Panc1 (cell line): ENCODE results near the gene PLXNC1. TPM values are rescaled to one million over a fixed set of nuclear protein-coding genes. Genes with fewer than 3 reads are reported as not detected.

Experiments used
- ATAC-seq: fragments of 200-7000 bp; cut with Tn5 transposase; 2 replicates; pipeline ENCODE4 v1.9.1; 2020; ENCODE audit warnings: mild to moderate bottlenecking, moderate library complexity
- BruUV-seq: library from RNA; stranded (reverse); fragments of 400-500 nt; replicated peaks from 2 replicates; lab custom pipeline; 2021; lab: Mats Ljungman, UMichigan
- CTCF ChIA-PET: fragments of 300-600 bp; sonication (Branson Sonifier 250); formaldehyde crosslinking; loops from one replicate; lab custom pipeline; 2022; ENCODE audit warnings: antibody characterized with exemption; lab: Charles Lee
- POLR2A ChIA-PET: fragments of 300-600 bp; sonication (Branson Sonifier 250); formaldehyde crosslinking; loops from one replicate; lab custom pipeline; 2022; ENCODE audit warnings: antibody characterized with exemption; lab: Charles Lee
- DNase-seq: peaks from one replicate; pipeline ENCODE4 v3.0.0-alpha.2; 2010; ENCODE audit warnings: low read depth, low spot score
- H3K27ac ChIP-seq: 2 replicates; pipeline ENCODE4 v1.5.1; 2011; ENCODE audit warnings: mild to moderate bottlenecking, low read length, inconsistent platforms
- H3K27me3 ChIP-seq: fragments of 200-500 bp; sonication (Bioruptor generic); 2 replicates; pipeline ENCODE4 v1.6.0; 2014; ENCODE audit warnings: low read length, inconsistent platforms; ENCODE audit not compliant: control insufficient read depth, insufficient read depth
- H3K36me3 ChIP-seq: fragments of 200-500 bp; sonication (Bioruptor generic); 2 replicates; pipeline ENCODE4 v1.5.1; 2014; ENCODE audit warnings: inconsistent platforms, mild to moderate bottlenecking, low read length, moderate library complexity; ENCODE audit not compliant: control insufficient read depth, insufficient read depth
- H3K4me1 ChIP-seq: 2 replicates; pipeline ENCODE4 v1.5.1; 2011; ENCODE audit warnings: inconsistent platforms, mild to moderate bottlenecking, low read length, moderate library complexity; ENCODE audit not compliant: control insufficient read depth, insufficient read depth
- H3K4me3 ChIP-seq, 2 experiments: 2 replicates each; pipeline ENCODE4 v1.5.1; 2011 to 2012; ENCODE audit warnings: low read depth in 2 of 2, low read length in 2 of 2, mild to moderate bottlenecking in 2 of 2, inconsistent platforms in 1 of 2, moderate library complexity in 1 of 2
- H3K9me3 ChIP-seq: fragments of 200-500 bp; sonication (Bioruptor generic); 2 replicates; pipeline ENCODE4 v1.5.1; 2014; ENCODE audit warnings: low read depth, mild to moderate bottlenecking, inconsistent platforms, low read length, moderate library complexity; ENCODE audit not compliant: control insufficient read depth, insufficient read depth
- CTCF ChIP-seq: fragments of 450-650 bp; IDR thresholded peaks from 2 replicates; pipeline ENCODE4 v1.5.1; 2017; ENCODE audit warnings: mild to moderate bottlenecking
- POLR2AphosphoS5 ChIP-seq: IDR thresholded peaks from 2 replicates; pipeline ENCODE4 v1.6.1; 2012; ENCODE audit warnings: mild to moderate bottlenecking, low read depth, low read length, moderate library complexity
- REST ChIP-seq, 2 experiments: IDR thresholded peaks; 2 replicates each; pipeline ENCODE4 v1.6.1; 2011 to 2012; ENCODE audit warnings: low read depth in 2 of 2, control low read depth in 1 of 2, low read length in 1 of 2, mild to moderate bottlenecking in 1 of 2, moderate library complexity in 1 of 2; ENCODE audit not compliant: insufficient read depth in 1 of 2
- SIN3A ChIP-seq: IDR thresholded peaks from 2 replicates; pipeline ENCODE4 v1.6.1; 2012; ENCODE audit warnings: low read depth, mild to moderate bottlenecking, low read length, moderate library complexity, borderline replicate concordance; ENCODE audit not compliant: insufficient read depth
- TCF7L2 ChIP-seq: IDR thresholded peaks from 2 replicates; pipeline ENCODE4 v1.6.1; 2011; ENCODE audit warnings: mild to moderate bottlenecking, low read depth, low read length, inconsistent platforms
- in situ Hi-C: cut with HindIII; loops from 2 replicates; pipeline ENCODE4 v1.10.0; 2016; ENCODE audit warnings: low sequenced_read_pairs, low pct_unique_long_range_greater_than_20kb
- intact Hi-C: fragments of 100-400 bp; cut with micrococcal nuclease; formaldehyde crosslinking; loops from one replicate; pipeline ENCODE4 v1.10.0; 2022; ENCODE audit not compliant: unreplicated experiment
- total RNA-seq: library from RNA; stranded (reverse); gene quantifications from one replicate; pipeline ENCODE4 v1.2.1, GENCODE V29; 2021; ENCODE audit not compliant: unreplicated experiment

PLXNC1 gene
- total RNA-seq, 1 experiment from 2014 or later = 0.57 TPM

GRCh38 chr12:94193168-94193567 is 44.8 kb downstream of the PLXNC1 start:
- ChIA-PET POLR2A (no interaction called here), CTCF (no interaction called here)
- ATAC-seq = no peak
- in situ Hi-C loops = no loop called here
- no peak for TF ChIP-seq CTCF
- no peak for TF ChIP-seq REST (IDR thresholded peaks at IDR 0.05; ENCODE audit: insufficient read depth in 1 of 2, low read depth in 2 of 2, low read length in 1 of 2)
- TF ChIP-seq TCF7L2 = no peak
- TF ChIP-seq POLR2AphosphoS5 = no peak
- no peak for TF ChIP-seq SIN3A
- no TSS peak for BruUV-seq
- Histone ChIP-seq H3K36me3 (no peaks in the 10 kb centered on the region), H3K9me3 (no peaks in the 10 kb centered on the region), H3K27ac (no peak overlapping the region), H3K27me3 (no peaks in the 10 kb centered on the region; the same call in 1 of the 2 replicates), H3K4me1 (no peaks in the 10 kb centered on the region), H3K4me3 (no peak overlapping the region)
- DNase-seq = no peak
- intact Hi-C loops = no loop called here

- H3K27me3 ChIP-seq = no peaks in the 10 kb centered on the region; the same call in 1 of the 2 replicates
- BruUV-seq = no TSS peak
- no peak for DNase-seq
- ChIA-PET POLR2A (no interaction called here), CTCF (no interaction called here)
- ATAC-seq = no peak
- H3K9me3 ChIP-seq = no peaks in the 10 kb centered on the region
- TF ChIP-seq POLR2AphosphoS5 = no peak
- no peaks in the 10 kb centered on the region for H3K36me3 ChIP-seq
- no peaks in the 10 kb centered on the region for H3K4me1 ChIP-seq
- in situ Hi-C loops = no loop called here
- intact Hi-C loops = no loop called here
- no peak overlapping the region for H3K27ac ChIP-seq
- no peak overlapping the region for H3K4me3 ChIP-seq
These were observed 47.1 kb downstream of the PLXNC1 start for GRCh38 chr12:94195483-94195882.

- POLR2A ChIA-PET = no interaction called here
- Histone ChIP-seq H3K27me3 (no peaks in the 10 kb centered on the region; the same call in 1 of the 2 replicates), H3K4me3 (no peak overlapping the region), H3K36me3 (no peaks in the 10 kb centered on the region), H3K4me1 (no peaks in the 10 kb centered on the region), H3K9me3 (no peaks in the 10 kb centered on the region), H3K27ac (no peak overlapping the region)
- CTCF ChIA-PET = interaction anchor here (0.5 kb wide), 1 partner anchor 109 kb away, joined by 4 read pairs; no protein-coding TSS in a partner anchor
- no peak for TF ChIP-seq SIN3A
- TF ChIP-seq POLR2AphosphoS5 = no peak
- TF ChIP-seq TCF7L2 = no peak
- no peak for TF ChIP-seq REST (IDR thresholded peaks at IDR 0.05; ENCODE audit: insufficient read depth in 1 of 2, low read depth in 2 of 2, low read length in 1 of 2)
- no peak for TF ChIP-seq CTCF
- DNase-seq (no peak), ATAC-seq (no peak)
- no TSS peak for BruUV-seq
- intact Hi-C loops (no loop called here), in situ Hi-C loops (no loop called here)
These were observed 50.1 kb downstream of the PLXNC1 start for GRCh38 chr12:94198469-94198868.
